GM21786 (cell line): ENCODE measurements around the gene MCAM.
A peak's percentile ranks its signal among the peaks of the same experiment; 100 is the strongest.

Source experiments
- ATAC-seq: cut with Tn5 transposase; IDR thresholded peaks from one replicate; pipeline ENCODE4 v1.9.1; 2021; ENCODE audit not compliant: unreplicated experiment

MCAM gene, protein sequence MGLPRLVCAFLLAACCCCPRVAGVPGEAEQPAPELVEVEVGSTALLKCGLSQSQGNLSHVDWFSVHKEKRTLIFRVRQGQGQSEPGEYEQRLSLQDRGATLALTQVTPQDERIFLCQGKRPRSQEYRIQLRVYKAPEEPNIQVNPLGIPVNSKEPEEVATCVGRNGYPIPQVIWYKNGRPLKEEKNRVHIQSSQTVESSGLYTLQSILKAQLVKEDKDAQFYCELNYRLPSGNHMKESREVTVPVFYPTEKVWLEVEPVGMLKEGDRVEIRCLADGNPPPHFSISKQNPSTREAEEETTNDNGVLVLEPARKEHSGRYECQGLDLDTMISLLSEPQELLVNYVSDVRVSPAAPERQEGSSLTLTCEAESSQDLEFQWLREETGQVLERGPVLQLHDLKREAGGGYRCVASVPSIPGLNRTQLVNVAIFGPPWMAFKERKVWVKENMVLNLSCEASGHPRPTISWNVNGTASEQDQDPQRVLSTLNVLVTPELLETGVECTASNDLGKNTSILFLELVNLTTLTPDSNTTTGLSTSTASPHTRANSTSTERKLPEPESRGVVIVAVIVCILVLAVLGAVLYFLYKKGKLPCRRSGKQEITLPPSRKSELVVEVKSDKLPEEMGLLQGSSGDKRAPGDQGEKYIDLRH

DNA sequence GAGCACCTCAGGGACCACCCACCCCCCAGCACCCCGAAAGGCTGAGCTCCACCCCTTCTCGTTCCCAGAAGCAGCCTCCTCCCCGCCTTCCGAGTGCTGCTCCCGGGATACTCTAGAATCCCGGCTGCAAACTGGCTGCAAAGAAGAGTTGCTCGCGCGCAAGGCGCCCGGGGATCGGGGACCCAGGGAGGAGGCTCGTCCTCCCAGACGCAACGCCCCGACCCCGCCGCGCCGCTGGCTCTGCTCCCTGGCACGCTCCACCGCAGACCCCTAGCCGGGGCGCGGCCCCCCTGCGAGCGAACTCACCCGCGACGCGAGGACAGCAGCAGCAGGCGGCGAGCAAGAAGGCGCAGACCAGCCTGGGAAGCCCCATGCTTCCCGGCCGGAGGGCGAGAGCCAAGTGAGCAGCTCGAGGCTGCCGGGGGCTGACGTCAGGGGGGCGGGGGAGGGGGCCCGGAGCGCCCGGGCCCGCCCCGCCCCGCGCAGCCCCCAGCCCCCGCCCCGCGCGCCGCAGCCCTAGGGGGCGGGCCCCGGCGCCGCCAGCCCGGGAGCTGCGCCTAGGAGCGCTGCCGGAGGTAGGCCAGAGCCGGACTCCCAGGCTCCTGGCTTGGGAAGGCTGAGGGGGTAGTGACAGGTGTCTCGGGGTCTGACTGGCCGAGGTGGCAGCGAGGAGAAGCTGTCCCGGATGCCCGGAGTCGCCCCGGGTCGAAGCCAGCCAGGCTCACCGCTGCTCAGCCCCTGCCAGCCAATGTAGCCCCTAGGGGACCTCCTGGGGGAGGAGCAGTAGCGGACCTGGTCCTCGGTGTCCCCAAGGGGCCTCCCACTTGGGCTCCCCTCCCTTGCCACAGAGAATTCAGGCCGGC lies at the start of gene MCAM:
MCAM (minus strand) TSS at position 402 of the 863 bp plus-strand sequence; CDS start at position 373, 29 bp downstream.
- ATAC-seq, result no peak

DNA sequence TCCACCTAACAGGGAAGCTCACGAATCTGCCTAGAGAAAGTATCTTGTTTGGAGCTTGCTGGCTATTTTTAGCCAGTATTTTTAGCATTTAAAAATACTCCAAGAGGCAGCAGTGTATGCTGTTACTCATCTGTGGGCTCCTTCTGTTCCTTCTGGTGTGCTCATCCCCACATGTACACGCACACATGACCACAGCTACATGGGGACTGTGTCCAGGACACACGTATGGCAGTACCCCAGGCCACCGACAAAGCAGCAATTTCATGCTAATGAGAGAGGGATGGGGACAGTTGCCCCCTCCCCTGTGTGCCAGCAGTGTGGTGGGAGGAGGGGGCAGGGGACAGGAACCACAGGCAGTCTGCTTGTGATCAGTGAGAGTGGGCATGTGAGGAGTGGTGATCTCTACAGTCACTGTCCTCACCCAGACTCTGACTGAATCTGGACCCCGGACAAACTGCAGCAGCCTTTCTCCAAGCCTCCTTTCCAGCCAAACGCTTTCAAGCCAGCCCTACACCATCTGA lies 48.2 kb upstream of the MCAM start:
- ATAC-seq, result no peak

DNA sequence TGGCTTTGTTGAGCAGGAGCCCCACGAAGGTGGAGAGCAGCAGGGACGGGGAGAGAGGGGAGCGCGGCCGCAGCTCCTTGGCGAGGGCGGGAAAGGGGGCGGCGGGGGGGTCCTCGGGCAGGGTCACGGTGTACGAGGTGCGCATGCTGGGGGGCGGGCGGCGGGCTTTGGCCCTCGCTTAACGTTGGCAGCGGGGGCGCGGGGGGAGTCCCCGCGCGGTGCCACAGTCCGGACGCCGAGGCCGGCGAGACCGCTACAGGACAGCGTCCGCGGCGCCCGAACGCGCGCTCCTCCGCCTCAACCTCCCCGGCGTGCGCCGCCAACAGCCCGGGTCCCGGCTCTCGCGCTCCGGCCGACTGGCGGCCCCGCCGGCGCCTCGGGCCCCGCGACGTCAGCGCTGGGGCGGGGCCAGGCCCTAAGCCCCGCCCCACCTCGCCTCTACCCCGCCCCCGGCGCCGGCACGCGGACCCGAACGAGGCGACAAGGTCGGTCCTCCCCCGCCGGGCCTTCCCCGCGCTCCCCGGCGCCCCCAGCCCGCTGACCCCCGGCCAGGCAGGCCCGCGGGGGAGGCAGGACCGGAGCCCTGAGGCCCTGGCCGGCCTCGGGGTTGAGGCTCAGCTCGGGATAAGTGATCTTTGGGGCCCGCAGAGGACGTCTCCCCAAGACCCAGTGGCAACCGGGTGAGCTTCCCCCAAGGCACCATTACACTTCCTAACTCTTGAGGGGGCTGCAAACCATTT lies 47.1 kb upstream of the MCAM start:
- ATAC-seq, result no peak

DNA sequence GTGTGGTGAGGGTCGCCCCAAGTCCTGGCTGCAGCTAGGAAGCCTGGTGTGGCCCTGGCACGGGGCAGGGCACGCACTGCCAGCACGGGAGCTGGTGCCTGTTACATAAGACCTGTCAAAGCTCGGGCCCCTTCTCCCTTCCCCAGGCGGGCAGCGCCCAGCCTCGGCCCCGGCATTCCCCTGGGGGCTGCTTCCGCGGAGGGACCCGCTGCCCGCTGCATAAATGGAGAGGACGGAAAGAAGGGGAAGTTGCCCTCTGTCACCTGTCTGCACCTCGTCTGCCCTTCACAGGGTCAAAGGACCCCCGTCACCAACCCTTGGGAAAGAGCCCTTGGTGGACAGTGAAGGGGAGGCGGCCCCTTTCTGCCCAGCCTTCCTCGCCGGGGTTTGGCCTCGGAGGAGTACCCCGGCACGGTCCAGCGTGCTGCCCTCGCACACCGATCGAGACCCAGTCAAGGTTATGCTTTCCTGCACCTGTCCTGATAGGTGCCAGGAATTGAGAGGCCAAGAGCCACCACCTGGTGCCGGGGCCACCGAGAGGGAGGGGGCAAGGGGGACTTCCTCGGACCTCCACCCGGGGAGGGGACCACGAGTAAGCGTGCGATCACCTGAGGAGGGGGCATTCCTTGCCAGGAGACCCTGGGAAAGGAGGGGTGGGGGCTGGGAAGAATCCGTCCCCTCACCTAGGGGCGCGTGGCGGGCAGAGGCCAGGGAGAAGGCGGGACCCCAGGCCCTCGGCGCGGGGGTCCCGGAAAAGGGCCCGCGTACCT lies 46.3 kb upstream of the MCAM start:
- ATAC-seq, result no peak

DNA sequence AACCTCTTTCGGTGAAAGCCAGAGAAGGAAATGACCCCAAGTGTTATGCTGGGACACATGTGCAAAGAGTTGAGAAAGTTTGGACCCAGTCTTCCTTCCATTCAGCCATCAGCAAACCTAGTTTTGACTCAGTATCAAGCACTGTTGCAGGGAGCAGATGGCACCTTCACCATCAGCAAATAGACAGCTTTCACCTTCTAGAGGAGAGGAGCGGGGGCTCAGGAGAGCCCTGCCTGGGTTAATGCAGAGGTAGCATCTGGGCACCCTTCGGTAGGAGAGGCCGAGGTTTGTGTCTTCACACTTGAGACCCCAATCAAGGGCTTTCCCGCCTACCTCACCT lies 45.8 kb upstream of the MCAM start:
- no peak for ATAC-seq

DNA sequence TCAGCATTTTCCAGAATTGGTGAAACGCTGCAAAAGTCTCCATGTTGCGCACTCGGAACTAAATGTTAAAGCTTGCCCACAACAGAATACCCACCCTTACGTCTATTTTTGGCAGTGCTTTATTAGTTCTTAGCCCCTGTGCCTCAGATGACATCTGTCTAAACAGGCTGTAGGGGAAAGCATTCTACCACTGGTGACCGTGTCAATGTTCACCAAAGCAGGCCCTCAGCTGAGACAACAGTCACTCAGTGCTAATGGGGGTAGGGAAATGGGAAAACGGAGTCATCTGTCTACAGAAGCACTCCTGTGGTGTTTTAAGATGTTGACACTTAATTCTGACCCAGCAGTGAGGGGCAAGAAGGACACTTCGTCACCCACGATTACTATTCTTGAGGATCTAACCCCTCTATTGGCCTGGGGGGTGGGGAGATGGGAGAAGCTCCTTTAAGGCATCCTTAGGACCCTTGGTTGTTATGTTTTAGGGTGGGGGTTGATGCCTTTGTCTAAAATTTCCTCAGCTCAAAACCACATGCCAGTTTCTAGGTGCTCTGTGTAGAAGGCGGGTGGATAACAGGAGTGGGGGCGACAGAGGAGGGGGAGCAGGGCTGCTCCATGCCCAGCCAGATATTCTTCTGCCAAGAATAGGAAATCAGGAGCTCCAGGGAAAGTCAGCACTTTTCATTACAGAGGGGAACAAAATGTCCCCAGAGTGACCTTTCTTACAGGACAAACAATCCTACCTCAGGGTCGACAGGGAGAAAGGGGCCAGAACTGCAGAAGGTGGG lies 45.2 kb upstream of the MCAM start:
- ATAC-seq, result no peak

DNA sequence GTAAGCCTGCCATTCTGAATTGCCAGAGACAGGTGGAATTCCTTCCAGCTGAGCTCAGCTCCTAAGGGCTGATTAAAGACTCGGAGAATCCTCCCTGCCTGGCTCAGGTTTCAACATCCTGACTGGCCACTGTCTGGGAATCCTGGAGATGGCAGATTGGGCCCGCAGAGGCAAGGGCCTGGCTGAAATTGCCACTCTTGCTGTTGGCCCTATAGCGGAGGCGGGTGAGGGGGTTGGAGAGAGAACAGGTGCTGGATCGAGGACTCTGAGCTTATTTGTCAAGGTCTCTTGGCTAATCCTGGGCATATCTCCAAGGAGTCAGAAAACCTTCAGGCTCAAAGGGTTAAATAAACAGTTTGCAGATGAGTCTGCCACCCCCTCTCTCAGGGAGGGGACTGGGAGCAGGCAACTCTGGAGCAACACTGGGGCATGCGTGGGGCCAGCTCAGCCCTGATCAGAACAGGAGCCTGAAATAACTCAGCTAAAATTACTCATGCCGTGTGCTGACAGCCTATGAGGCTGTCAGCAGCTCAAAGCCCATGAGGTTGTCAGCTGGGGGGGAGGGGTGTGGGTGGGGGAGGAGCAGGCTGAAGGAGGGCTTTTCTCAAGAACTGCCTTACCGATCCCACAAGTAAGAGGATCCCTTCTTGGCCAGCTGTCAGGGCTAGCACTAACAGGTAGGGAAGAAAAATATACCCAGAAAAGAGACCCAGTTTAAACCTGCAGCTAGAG lies 44.3 kb upstream of the MCAM start:
- no peak for ATAC-seq

DNA sequence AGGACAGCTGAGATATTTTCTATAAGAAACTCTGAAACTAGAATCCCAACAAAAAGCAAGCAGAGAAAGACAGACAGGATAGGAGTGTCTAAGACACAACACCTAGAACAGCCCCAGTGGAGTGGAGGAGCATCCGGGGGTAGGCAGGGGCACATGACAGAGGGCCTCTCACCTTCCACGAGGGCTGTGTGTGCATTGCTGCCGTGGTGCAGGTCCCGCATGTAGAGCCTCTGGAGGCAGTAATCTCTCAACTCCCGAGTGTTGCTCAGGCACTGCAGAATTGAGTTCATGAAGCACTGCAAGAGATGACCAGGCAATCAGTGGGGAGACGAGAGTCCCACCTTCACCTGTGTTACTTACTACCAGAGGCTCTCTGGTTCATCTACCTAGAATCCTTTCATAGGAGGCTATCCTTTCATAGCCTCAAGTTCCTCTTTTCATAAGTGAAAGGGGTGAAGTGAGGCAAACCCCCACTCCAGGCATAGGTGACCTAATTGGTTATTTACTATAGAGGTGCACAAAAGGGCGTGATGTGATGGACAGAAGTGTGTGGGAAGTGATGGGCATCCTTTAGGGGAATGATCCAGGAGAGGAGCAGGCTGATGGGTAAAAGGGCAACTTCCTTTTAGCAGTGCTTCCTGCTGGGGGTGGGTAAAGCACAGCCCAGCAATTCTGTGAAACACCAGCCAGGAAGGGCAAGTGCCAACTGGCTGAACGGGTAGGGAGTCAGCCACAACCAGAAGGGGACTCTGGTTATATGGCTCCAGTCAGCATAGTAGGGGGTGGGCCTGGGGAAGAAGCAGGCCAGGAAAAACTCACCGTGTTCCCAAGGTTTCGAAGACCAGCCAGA lies 42.7 kb upstream of the MCAM start:
- no peak for ATAC-seq

DNA sequence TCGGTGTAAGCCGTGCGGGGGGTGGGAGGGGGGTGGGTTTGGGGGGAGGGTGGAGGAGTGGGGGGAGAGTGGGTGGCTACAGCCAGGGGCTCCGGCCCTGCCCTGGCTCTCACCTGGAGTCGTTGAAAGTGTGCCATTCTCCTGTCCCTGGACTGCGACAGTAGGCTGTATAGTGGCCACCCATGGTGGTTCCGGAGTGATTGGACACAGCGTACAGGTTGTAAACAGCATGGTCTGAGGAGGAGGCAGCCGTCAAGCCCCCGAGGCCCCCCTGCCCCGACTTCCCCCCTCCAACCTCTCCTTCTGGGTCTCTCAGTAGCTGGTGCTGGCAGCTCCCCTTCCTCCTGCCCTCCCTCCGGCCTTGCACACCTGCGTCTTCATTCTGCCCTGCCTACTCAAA lies 40.1 kb upstream of the MCAM start:
- no peak for ATAC-seq

DNA sequence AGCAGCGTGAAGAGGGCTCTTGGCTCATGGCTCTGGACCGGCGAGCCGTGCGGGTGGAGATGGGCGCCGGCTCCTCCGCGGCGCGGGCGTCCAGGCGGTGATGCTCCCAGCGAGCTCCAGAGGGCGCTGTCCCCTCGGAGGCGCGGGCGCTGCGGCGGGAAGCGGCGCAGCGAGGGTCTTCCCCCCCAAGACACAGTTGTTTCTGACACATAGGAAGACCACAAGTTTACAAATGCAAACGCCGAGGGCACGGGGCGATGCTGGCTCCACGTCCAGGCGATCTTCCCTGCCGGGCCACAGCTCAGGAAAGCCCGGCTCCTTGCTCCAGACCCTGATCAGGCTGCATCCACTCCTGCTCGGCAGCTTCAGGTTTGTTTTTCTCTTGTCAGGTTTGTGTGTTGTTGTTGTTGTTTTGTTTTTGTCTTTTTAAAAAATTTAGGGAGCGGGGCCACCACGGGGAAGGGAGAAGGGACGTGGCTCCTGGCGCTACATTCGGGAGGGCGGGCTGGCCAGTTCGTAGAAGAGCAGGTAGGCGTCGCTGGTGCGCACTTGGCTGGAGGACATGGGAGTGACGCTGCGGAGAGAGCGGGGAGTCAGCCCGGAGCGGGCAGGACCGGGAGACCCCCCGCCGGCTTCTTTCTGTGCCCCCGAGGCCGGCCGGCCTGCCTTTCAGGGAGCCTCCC lies 39.6 kb upstream of the MCAM start:
- peak; percentile 68 for ATAC-seq

DNA sequence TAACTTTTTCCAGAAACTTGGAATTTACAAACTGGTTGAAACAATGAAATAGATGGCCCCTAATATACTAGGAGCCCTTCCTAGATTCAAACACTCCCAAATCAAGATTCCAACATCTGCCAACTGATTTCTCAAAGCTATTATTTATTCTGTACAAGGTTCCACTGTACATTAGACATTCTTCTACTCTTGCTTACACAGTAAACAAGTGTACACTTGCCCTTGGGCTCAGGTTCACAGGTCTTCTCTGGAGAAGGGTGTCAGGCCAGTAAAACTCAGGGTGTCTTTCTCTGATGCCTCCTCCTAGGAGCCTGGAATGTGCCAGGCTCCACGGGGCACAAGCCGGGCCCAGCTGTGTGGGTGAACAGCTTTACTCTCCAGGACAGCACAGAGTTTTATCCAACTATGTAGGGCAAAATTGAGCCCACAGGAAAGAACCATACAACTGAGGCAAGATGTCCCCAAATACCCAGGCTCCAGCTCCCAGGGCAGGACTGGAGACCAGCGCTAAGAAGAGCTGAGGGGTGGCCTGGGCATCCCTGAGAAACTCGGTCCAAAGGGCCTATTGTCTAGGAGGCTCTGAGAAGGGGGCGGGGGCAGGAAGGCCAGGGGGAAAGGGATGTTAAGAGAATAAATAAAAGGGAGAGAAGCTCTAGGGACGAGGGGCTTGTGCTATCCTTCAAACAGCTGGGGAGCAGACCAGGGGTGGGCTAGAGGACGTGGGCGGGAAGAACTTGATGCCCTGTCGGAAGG lies 38.3 kb upstream of the MCAM start:
- no peak for ATAC-seq

DNA sequence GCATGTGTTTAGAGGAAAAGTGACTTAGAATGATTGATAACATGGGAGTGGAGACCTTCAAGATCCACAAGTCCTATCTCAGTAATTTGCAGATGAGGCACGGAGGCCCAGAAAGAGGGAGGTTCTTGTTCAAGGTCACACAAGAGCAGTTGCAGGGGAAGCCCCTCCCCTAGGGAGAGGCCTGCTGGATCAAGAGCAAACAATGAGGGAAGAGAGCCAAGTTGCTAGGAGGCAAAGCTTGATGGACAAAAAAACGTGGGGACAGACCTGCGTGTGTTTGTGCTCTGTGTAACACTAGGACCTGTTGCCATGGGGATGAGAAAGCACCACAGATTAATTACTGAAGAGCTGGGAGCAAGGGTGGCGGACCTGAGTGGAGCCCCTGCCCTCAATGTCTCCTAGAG lies 35.9 kb upstream of the MCAM start:
- ATAC-seq, result no peak

DNA sequence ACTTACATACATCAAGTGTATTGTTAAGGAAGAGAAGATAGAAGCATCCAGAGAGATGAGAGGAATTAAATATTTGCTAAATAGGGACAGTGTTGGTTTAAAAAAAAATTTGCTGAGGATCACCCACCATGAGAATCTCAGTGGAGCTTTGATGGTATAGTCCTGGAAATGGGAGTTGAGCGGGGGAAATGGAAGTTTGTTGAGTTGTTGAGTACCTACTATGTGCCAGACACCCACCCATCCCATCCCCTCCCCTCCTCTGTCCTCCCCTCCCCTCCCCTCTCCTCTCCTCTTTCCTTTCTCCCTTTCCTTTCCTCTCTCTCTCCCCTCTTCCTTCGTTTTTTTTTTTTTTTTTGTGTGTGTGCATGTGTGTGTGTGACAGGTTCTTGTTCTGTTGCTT lies 34.3 kb upstream of the MCAM start:
- ATAC-seq, result no peak

DNA sequence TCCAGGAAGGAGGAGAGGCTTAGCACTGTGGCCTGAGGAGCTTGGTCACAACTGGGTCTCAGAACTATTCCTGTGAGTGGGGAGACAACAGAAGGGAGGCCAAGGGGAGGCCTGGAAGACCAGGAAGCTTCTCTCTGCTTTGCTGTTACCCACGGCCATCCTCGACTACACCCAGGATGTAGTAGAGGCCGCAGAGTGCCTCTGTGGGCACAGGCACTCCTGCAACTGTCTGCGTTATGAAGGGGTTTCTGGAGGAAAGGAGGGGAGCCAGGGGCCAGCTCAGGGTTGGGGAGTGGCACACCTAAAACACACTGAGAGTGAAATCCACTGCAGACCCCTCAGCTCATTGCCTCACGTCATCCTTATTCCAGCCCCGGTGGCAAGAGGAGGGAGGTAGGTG lies 33.4 kb upstream of the MCAM start:
- no peak for ATAC-seq

DNA sequence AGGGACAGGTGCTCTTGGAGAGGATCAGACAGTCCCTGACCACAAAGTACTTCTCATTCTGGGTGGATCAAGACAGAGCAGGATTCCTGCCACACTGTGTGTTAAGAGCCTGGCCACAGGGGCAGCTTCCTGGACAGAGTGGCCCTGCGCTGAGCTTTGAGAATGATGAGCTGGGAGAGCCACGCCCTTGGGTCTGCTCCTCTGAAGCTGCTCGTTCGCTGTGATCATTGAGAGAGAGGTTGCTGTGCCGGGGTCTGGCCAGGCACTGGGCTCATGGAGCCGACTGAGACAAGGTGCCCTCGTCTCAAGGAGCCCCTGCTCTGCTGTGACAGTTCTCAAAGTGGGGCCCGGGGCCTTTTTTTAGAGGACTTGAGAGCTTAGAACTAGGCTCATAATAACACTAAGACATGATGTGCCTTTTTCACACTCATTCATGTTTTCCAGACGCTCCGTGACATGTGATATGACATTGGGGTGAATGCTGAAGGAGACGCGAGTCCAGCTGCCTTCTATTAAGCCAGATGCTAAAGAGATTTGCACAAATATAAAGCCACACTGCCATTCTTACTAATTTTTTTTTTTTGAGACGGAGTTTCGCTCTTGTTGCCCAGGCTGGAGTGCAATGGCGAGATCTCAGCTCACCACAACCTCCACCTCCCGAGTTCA lies 31.1 kb upstream of the MCAM start:
- ATAC-seq, result no peak

DNA sequence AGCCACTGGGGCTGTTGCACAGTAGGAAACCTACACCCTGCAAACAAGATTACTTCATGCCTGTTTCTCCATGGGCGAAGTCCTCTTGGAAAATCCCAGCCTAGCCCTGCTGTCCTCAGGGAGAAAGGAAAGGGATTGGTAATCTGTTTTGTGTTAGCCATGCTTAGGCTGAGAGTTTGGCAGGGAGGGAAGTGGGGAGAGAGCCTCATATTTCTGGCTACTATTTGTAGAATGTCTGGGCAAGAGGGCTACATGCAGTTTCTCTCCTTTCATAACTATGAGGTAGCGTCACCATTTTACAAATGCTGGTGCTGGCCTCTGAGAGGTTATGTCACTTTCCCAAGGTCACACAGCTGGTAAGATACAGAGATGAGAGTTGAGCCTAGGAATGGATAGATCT lies 30.3 kb upstream of the MCAM start:
- no peak for ATAC-seq
